Tibial nerve (tissue), 4 donors: ENCODE data around the gene FIGLA. TPM values are rescaled to one million over a fixed set of nuclear protein-coding genes. Genes with fewer than 3 reads are reported as not detected.

Experiments
- DNase-seq, 2 donors: peaks; one replicate each; pipeline ENCODE4 v3.0.0-alpha.2; 2019; ENCODE audit warnings: low spot score in 2 of 2
- H3K27ac ChIP-seq, 4 donors: fragments of 200-600 bp; sonication (generic) in 3 of 4; one replicate each; pipeline ENCODE4 v1.5.1; 2017 to 2019; ENCODE audit warnings: mild to moderate bottlenecking in 1 of 4
- H3K27me3 ChIP-seq, 2 donors: fragments of 200-600 bp; sonication (generic) in 1 of 2; one replicate each; pipeline versions ENCODE4 v1.5.1 to v1.6.0; 2017 to 2019
- H3K36me3 ChIP-seq, 3 donors: fragments of 200-600 bp; sonication (generic); one replicate each; pipeline ENCODE4 v1.5.1; 2018 to 2019
- H3K4me1 ChIP-seq, 4 donors: fragments of 200-600 bp; sonication (generic) in 3 of 4; one replicate each; pipeline ENCODE4 v1.5.1; 2017 to 2019
- H3K4me3 ChIP-seq, 4 donors: fragments of 200-600 bp; sonication (generic) in 3 of 4; one replicate each; pipeline ENCODE4 v1.5.1; 2017 to 2019; ENCODE audit warnings: mild to moderate bottlenecking in 1 of 4, moderate library complexity in 1 of 4
- H3K9me3 ChIP-seq, 4 donors: fragments of 200-600 bp; sonication (generic) in 3 of 4; one replicate each; pipeline ENCODE4 v1.5.1; 2017 to 2019
- EP300 ChIP-seq, 2 donors: sonication (generic); formaldehyde crosslinking; IDR thresholded peaks; one replicate each; pipeline ENCODE4 v1.6.1; 2017; ENCODE audit warnings: antibody characterized with exemption in 2 of 2, mild to moderate bottlenecking in 1 of 2
- POLR2A ChIP-seq, 2 donors: fragments of 450-650 bp; IDR thresholded peaks; one replicate each; pipeline ENCODE4 v1.6.1; 2017; ENCODE audit warnings: antibody characterized with exemption in 2 of 2, mild to moderate bottlenecking in 2 of 2, moderate library complexity in 2 of 2
- WGBS, 2 donors: methylation state at CpG; one replicate each; pipeline ENCODE4 v1.1.5; 2018; 5-methylcytosine and 5-hydroxymethylcytosine counted together
- total RNA-seq, 4 donors: library from RNA; depleted of rRNA; stranded (reverse); fragments of >200 nt; gene quantifications; one replicate each; pipeline ENCODE4 v1.1.0, GENCODE V29; 2016
- TF ChIP-seq, protein P1 (sequence below), 5 experiments: fragments of 200-600 bp in 3 of 5; fragments of 450-650 bp in 2 of 5; sonication (generic) in 3 of 5; IDR thresholded peaks; one replicate each; pipeline ENCODE4 v1.5.1; 2016 to 2019; ENCODE audit warnings: antibody characterized with exemption in 5 of 5, mild to moderate bottlenecking in 3 of 5, moderate library complexity in 2 of 5

Gene FIGLA
- total RNA-seq, 4 donors from 2014 or later = not detected

DNA sequence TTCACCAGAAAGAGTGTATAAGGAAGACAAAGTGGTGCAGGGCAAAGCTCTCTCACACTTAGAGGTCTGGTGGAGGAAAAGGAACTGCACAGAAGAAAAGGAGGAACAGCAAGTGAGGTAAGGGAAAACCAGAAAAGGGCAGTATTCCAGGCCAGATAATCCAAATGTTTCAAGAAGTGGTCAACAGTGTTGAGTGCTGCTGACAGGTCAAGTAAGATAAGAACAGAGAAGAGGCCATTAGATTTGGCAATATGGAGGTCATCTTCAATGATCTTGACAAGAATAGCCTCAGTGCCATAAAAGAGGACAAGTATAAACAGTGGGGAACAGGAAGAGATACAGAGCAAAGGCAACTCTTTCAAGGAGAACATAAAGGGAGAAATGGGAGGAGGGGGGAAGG, 37.4 kb downstream of the FIGLA start:
- TF ChIP-seq, protein P1, sequence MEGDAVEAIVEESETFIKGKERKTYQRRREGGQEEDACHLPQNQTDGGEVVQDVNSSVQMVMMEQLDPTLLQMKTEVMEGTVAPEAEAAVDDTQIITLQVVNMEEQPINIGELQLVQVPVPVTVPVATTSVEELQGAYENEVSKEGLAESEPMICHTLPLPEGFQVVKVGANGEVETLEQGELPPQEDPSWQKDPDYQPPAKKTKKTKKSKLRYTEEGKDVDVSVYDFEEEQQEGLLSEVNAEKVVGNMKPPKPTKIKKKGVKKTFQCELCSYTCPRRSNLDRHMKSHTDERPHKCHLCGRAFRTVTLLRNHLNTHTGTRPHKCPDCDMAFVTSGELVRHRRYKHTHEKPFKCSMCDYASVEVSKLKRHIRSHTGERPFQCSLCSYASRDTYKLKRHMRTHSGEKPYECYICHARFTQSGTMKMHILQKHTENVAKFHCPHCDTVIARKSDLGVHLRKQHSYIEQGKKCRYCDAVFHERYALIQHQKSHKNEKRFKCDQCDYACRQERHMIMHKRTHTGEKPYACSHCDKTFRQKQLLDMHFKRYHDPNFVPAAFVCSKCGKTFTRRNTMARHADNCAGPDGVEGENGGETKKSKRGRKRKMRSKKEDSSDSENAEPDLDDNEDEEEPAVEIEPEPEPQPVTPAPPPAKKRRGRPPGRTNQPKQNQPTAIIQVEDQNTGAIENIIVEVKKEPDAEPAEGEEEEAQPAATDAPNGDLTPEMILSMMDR (IDR thresholded peaks at IDR 0.05) = no peak
- TF ChIP-seq EP300 (IDR thresholded peaks at IDR 0.05) = no peak
- Histone ChIP-seq H3K27ac (no peak overlapping the region), H3K9me3 (no peaks in the 10 kb centered on the region), H3K36me3 (no peaks in the 10 kb centered on the region), H3K27me3 (peaks cover 0 to 9% of the 10 kb centered on the region in 2 donors), H3K4me1 (no peaks in the 10 kb centered on the region), H3K4me3 (no peak overlapping the region)
- DNase-seq = no peak

DNA sequence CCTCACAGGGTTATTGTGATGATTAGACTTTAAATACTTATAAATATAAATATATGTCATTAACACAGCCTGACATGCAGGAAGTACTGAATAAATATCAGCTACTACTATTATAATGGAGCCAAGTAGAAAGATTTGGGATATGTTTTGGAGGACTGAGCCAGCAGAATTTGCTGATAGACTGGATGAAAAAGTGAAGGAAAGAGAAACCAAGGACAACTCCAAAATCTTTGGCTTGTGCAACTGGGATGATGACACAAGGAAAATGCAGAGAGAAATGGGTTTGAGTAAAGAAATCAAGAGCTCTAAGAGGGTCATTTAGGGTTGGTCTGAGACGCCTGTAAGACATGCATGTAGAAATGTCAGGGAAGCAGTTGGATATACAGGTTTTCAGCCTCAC, 38.0 kb downstream of the FIGLA start:
- no peak overlapping the region for H3K4me3 ChIP-seq
- no peak for DNase-seq
- H3K9me3 ChIP-seq = no peaks in the 10 kb centered on the region
- TF ChIP-seq POLR2A (IDR thresholded peaks at IDR 0.05) (no peak), EP300 (IDR thresholded peaks at IDR 0.05) (no peak)
- 76 to 81% methylated on average over 1 of the region's 1 CpG for WGBS, 2 donors
- H3K27ac ChIP-seq = no peak overlapping the region
- H3K36me3 ChIP-seq = no peaks in the 10 kb centered on the region
- peaks cover 0 to 3% of the 10 kb centered on the region in 2 donors for H3K27me3 ChIP-seq
- no peaks in the 10 kb centered on the region for H3K4me1 ChIP-seq

DNA sequence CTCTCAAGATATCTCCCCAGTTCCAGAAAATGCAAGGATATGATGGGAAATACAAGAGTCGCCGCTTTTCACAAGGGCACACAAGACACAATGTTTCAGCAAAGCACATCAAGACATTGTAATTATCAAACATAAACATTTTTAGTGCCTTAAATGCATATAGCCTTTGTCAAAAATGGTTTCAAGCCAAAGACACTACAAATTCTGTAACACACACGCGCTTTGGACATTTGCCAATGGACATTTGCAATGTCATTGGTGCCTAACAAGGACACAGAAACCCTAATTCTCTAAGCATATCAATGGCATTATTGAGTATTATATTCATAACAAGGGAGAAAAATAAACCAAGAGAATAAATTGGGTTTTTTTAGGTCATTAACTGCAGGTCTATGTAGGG, 38.6 kb downstream of the FIGLA start:
- TF ChIP-seq, protein P1 (IDR thresholded peaks at IDR 0.05) = no peak
- no peak for TF ChIP-seq POLR2A (IDR thresholded peaks at IDR 0.05)
- no peaks in the 10 kb centered on the region for H3K36me3 ChIP-seq
- WGBS, 2 donors = 52 to 60% methylated on average over 4 of the region's 4 CpGs
- no peaks in the 10 kb centered on the region for H3K27me3 ChIP-seq
- H3K27ac ChIP-seq = no peak overlapping the region
- no peak for DNase-seq
- H3K4me1 ChIP-seq = no peaks in the 10 kb centered on the region
- H3K4me3 ChIP-seq = no peak overlapping the region
- H3K9me3 ChIP-seq = no peaks in the 10 kb centered on the region

DNA sequence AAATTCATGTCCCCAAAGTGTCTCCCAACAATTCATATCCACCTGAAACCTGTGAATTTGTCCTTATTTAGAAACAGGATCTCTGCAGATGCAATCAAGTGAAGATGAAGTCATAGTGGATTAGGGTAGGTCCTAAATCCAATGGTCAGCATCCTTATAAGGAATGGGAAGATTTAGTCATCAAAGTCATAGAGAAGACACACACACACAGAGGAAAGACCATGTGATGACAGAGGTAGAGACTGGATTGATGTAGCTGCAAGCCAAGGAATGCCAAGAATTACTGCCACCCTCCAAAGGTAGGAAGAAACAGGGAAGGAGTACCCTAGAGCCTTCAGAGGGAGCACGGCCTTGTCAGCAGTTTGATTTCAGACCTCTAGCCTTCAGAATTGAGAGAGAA, 40.1 kb downstream of the FIGLA start:
- TF ChIP-seq, protein P1 (IDR thresholded peaks at IDR 0.05) = no peak
- no peak for DNase-seq
- no peaks in the 10 kb centered on the region for H3K36me3 ChIP-seq
- 82 to 94% methylated on average over 1 of the region's 1 CpG for WGBS, 2 donors
- no peaks in the 10 kb centered on the region for H3K9me3 ChIP-seq
- no peaks in the 10 kb centered on the region for H3K4me1 ChIP-seq
- H3K4me3 ChIP-seq = no peak overlapping the region
- no peak overlapping the region for H3K27ac ChIP-seq
- H3K27me3 ChIP-seq = no peaks in the 10 kb centered on the region

DNA sequence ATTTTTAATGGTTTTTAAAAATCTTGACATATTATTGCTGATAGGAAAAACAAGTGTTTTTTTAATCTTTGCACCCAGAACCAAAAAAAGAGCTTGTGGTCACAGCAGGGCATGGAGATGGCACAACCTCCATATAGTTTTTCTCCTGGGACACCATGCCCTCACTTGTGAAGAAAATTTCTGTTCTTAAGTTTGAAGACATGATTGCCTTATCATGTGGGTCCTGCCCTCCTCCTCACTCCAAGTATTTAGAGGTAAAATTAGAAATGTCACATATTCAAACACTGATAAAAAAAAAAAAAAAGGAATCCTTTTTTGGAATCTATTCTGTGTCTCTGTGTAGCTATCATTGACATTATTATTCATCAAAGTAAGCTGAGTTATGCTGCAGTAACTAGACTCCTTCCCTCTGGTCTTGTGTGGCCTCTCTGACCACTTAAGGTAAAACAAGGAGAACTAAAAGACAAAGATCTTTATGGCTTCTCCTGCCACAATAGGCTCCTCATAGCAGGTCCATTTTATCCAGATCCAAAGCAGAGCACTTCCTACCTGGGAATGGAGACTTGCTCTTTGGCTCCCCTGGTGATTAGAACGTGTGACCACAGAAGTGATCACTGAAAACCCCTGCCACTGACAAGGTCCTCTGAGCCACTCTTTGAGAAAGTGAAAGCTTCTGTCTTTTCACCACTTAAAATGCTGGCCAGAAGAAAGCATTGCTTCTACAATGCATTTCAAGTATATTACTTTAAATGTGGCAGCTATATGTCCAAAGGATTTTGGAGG, 42.2 kb downstream of the FIGLA start:
- Histone ChIP-seq H3K4me3 (no peak overlapping the region), H3K27ac (no peak overlapping the region), H3K27me3 (no peaks in the 10 kb centered on the region), H3K36me3 (no peaks in the 10 kb centered on the region), H3K9me3 (no peaks in the 10 kb centered on the region), H3K4me1 (no peaks in the 10 kb centered on the region)
- TF ChIP-seq, protein P1 (IDR thresholded peaks at IDR 0.05) = no peak
- TF ChIP-seq EP300 (IDR thresholded peaks at IDR 0.05) (no peak), POLR2A (IDR thresholded peaks at IDR 0.05) (no peak)
- DNase-seq = no peak
- WGBS, 2 donors = 62 to 63% methylated on average over 1 of the region's 1 CpG

DNA sequence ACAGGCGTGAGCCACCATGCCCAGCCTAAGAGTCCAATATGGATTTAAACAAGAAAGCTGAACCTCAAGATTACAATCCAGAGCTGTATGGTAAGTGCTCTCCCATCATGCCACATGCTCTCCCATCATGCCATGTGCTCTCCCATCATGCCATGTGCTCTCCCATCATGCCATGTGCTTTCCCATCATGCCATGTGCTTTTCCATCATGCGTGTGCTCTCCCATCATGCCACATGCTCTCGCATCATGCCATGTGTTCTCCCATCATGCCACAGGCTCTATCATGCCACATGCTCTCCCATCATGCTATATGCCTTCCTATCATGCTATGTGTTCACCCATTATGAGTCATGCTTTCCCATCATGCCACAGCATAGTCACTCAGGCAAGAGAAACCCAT, 43.2 kb downstream of the FIGLA start:
- H3K27ac ChIP-seq = no peak overlapping the region
- no peaks in the 10 kb centered on the region for H3K9me3 ChIP-seq
- no peak for DNase-seq
- H3K4me3 ChIP-seq = no peak overlapping the region
- TF ChIP-seq EP300 (IDR thresholded peaks at IDR 0.05) = no peak
- TF ChIP-seq POLR2A (IDR thresholded peaks at IDR 0.05) = no peak
- TF ChIP-seq, protein P1 (IDR thresholded peaks at IDR 0.05) = no peak
- no peaks in the 10 kb centered on the region for H3K36me3 ChIP-seq
- H3K4me1 ChIP-seq = no peaks in the 10 kb centered on the region
- WGBS, 2 donors = 96 to 99% methylated on average over 3 of the region's 3 CpGs
- H3K27me3 ChIP-seq = no peaks in the 10 kb centered on the region
